Pulmonary artery endothelial cell (primary cell): ENCODE measurements around the gene PAFAH1B1. TPM values are rescaled to one million over a fixed set of nuclear protein-coding genes. Genes with fewer than 3 reads are reported as not detected.

Experiments
- DNase-seq: peaks from one replicate; pipeline ENCODE4 v3.0.0-alpha.2; 2011; ENCODE audit warnings: low read depth, low spot score
- total RNA-seq: library from RNA; depleted of rRNA; stranded (reverse); fragments of >200 nt; gene quantifications from 2 replicates; pipeline ENCODE4 v1.2.3, GENCODE V29; 2014

PAFAH1B1 gene
- total RNA-seq, 1 donor from 2014 or later: 78.7 TPM

GRCh38 chr17:2701996-2702741 is 108.7 kb downstream of the PAFAH1B1 start:
- DNase-seq: no peak

GRCh38 chr17:2703181-2703580 is 109.7 kb downstream of the PAFAH1B1 start:
- no peak for DNase-seq

- no peak for DNase-seq
Observed at GRCh38 chr17:2703606-2704005, 110.2 kb downstream of the PAFAH1B1 start.

- no peak for DNase-seq
Observed at GRCh38 chr17:2704031-2704889, 110.8 kb downstream of the PAFAH1B1 start.

- no peak for DNase-seq
Observed at GRCh38 chr17:2704890-2705248, 111.4 kb downstream of the PAFAH1B1 start.

GRCh38 chr17:2705263-2705662 is 111.8 kb downstream of the PAFAH1B1 start:
- no peak for DNase-seq

GRCh38 chr17:2705888-2706795 is 112.7 kb downstream of the PAFAH1B1 start:
- no peak for DNase-seq

- no peak for DNase-seq
Observed at GRCh38 chr17:2706911-2707510, 113.6 kb downstream of the PAFAH1B1 start.

GRCh38 chr17:2707721-2708584 is 114.5 kb downstream of the PAFAH1B1 start:
- DNase-seq: no peak

GRCh38 chr17:2708585-2709182 is 115.2 kb downstream of the PAFAH1B1 start:
- no peak for DNase-seq

GRCh38 chr17:2709183-2709661 is 115.8 kb downstream of the PAFAH1B1 start:
- no peak for DNase-seq

- DNase-seq: no peak
Observed at GRCh38 chr17:2710071-2710802, 116.8 kb downstream of the PAFAH1B1 start.

- DNase-seq: no peak
Observed at GRCh38 chr17:2710803-2711607, 117.6 kb downstream of the PAFAH1B1 start.

- peak; percentile 88 for DNase-seq
Observed at GRCh38 chr17:2711608-2712299, 118.3 kb downstream of the PAFAH1B1 start, which contains the start of gene CLUH. TSS of gene CLUH (minus strand) at chr17:2711764. CDS start at chr17:2711661, 103 bp downstream.

- no peak for DNase-seq
Observed at GRCh38 chr17:2712300-2713043, 119.0 kb downstream of the PAFAH1B1 start.

- DNase-seq: no peak
Observed at GRCh38 chr17:2713881-2714280, 120.4 kb downstream of the PAFAH1B1 start.

GRCh38 chr17:2716649-2717048 is 123.2 kb downstream of the PAFAH1B1 start:
- DNase-seq: no peak
